H1 (cell line): ENCODE results near the gene AWAT2. TPM values are rescaled to one million over a fixed set of nuclear protein-coding genes. Genes with fewer than 3 reads are reported as not detected.

Experiments
- CTCF ChIA-PET: fragments of 300-600 bp; sonication (Branson Sonifier 250); formaldehyde crosslinking; loops from one replicate; lab custom pipeline; 2021; ENCODE audit not compliant: partially characterized antibody; lab: Charles Lee
- POLR2A ChIA-PET: fragments of 300-600 bp; sonication (Branson Sonifier 250); formaldehyde crosslinking; loops from one replicate; lab custom pipeline; 2021; ENCODE audit warnings: inconsistent platforms; ENCODE audit not compliant: partially characterized antibody; lab: Charles Lee
- DNase-seq, 2 experiments: peaks; one replicate each; pipeline versions ENCODE4 v3.0.0 to v3.0.0-alpha.2; 2010 to 2022; ENCODE audit warnings: low spot score in 2 of 2, low read depth in 1 of 2, mixed read lengths in 1 of 2
- FAIRE-seq: peaks from 2 replicates; lab custom pipeline; 2011; peaks lifted over from hg19 to GRCh38; lab: Jason Lieb, UNC
- H2AFZ ChIP-seq: 2 replicates; pipeline ENCODE4 v1.8.1; 2012; ENCODE audit warnings: low read length, inconsistent platforms
- H2AK5ac ChIP-seq: 2 replicates; pipeline ENCODE4 v1.6.1; 2013; ENCODE audit warnings: low read depth, low read length
- H2BK120ac ChIP-seq: replicated peaks from 2 replicates; pipeline ENCODE3; 2013; ENCODE audit warnings: low read depth, low read length, inconsistent platforms
- H2BK12ac ChIP-seq: 2 replicates; pipeline ENCODE4 v1.6.1; 2013; ENCODE audit warnings: low read depth, low read length
- H2BK15ac ChIP-seq: 2 replicates; pipeline ENCODE4 v1.6.1; 2013; ENCODE audit warnings: low read length
- H2BK20ac ChIP-seq: 2 replicates; pipeline ENCODE4 v1.6.1; 2013; ENCODE audit warnings: low read length
- H2BK5ac ChIP-seq: 2 replicates; pipeline ENCODE4 v1.6.1; 2013; ENCODE audit warnings: low read depth, low read length
- H3K14ac ChIP-seq: 2 replicates; pipeline ENCODE4 v1.6.1; 2013; ENCODE audit warnings: inconsistent platforms; ENCODE audit not compliant: insufficient read length
- H3K18ac ChIP-seq: 2 replicates; pipeline ENCODE4 v1.6.1; 2013; ENCODE audit warnings: low read length; ENCODE audit errors: extremely low read depth
- H3K23ac ChIP-seq: 2 replicates; pipeline ENCODE4 v1.6.1; 2013; ENCODE audit warnings: inconsistent platforms; ENCODE audit not compliant: insufficient read length
- H3K23me2 ChIP-seq: 2 replicates; pipeline ENCODE4 v1.6.1; 2013; ENCODE audit warnings: low read depth, low read length
- H3K27ac ChIP-seq: 2 replicates; pipeline ENCODE4 v1.6.1; 2011; ENCODE audit warnings: low read depth, low read length, inconsistent platforms
- H3K27me3 ChIP-seq, 4 experiments: replicated peaks in 1 of 4; 1 replicate in 1 of 4; 2 replicates in 3 of 4; pipeline versions ENCODE4 v1.6.1 to v1.8.1; 2011 to 2013; ENCODE audit warnings: low read length in 3 of 4, mild to moderate bottlenecking in 3 of 4, inconsistent platforms in 2 of 4, mixed read lengths in 2 of 4, moderate library complexity in 1 of 4; ENCODE audit not compliant: control insufficient read depth in 3 of 4, insufficient read depth in 3 of 4; ENCODE audit errors: extremely low read depth in 1 of 4
- H3K36me3 ChIP-seq, 4 experiments: 2 replicates each; pipeline versions ENCODE4 v1.6.1 to v1.8.1; 2011 to 2013; ENCODE audit warnings: mild to moderate bottlenecking in 4 of 4, low read length in 3 of 4, moderate library complexity in 2 of 4, control low read depth in 1 of 4, inconsistent platforms in 1 of 4; ENCODE audit not compliant: insufficient read depth in 4 of 4, control insufficient read depth in 2 of 4
- H3K4ac ChIP-seq: replicated peaks from 2 replicates; pipeline ENCODE3; 2013; ENCODE audit warnings: low read length, low read depth, mixed read lengths, inconsistent platforms; ENCODE audit not compliant: insufficient read length
- H3K4me1 ChIP-seq, 4 experiments: replicated peaks in 1 of 4; 1 replicate in 1 of 4; 2 replicates in 3 of 4; pipeline versions ENCODE4 v1.6.1 to v1.8.1; 2011 to 2013; ENCODE audit warnings: low read length in 3 of 4, inconsistent platforms in 2 of 4, mixed read lengths in 1 of 4; ENCODE audit not compliant: insufficient read depth in 4 of 4, control insufficient read depth in 3 of 4
- H3K4me2 ChIP-seq, 2 experiments: 2 replicates each; pipeline versions ENCODE4 v1.6.1 to v1.8.1; 2011 to 2013; ENCODE audit warnings: low read depth in 2 of 2, low read length in 2 of 2, control low read depth in 1 of 2, inconsistent platforms in 1 of 2, mild to moderate bottlenecking in 1 of 2; ENCODE audit not compliant: insufficient read depth in 1 of 2
- H3K4me3 ChIP-seq, 4 experiments: fragments of 200-600, 300-600 bp in 1 of 4; sonication (generic), shearing (Covaris generic), sonication (Bioruptor Twin) in 1 of 4; 2 replicates each; pipeline versions ENCODE4 v1.5.1 to v1.8.1; 2011 to 2016; ENCODE audit warnings: low read length in 4 of 4, low read depth in 3 of 4, control low read depth in 2 of 4, inconsistent platforms in 2 of 4, mild to moderate bottlenecking in 2 of 4, mixed read lengths in 1 of 4, moderate library complexity in 1 of 4; ENCODE audit not compliant: insufficient read depth in 2 of 4; ENCODE audit errors: extremely low read depth in 1 of 4
- H3K56ac ChIP-seq: replicated peaks from 2 replicates; pipeline ENCODE3; 2013; ENCODE audit warnings: low read depth, mild to moderate bottlenecking, mixed read lengths, low read length, inconsistent platforms; ENCODE audit not compliant: insufficient read length
- H3K79me1 ChIP-seq: 2 replicates; pipeline ENCODE4 v1.6.1; 2013; ENCODE audit warnings: low read depth, low read length, control low read depth
- H3K79me2 ChIP-seq, 2 experiments: 2 replicates each; pipeline versions ENCODE4 v1.6.1 to v1.8.1; 2012 to 2013; ENCODE audit warnings: low read length in 2 of 2, mild to moderate bottlenecking in 2 of 2, inconsistent platforms in 1 of 2; ENCODE audit not compliant: insufficient read depth in 2 of 2, control insufficient read depth in 1 of 2
- H3K9ac ChIP-seq, 4 experiments: replicated peaks in 1 of 4; 1 replicate in 1 of 4; 2 replicates in 3 of 4; pipeline versions ENCODE4 v1.6.1 to v1.8.1; 2011 to 2013; ENCODE audit warnings: low read depth in 3 of 4, low read length in 3 of 4, control low read depth in 2 of 4, mild to moderate bottlenecking in 2 of 4, moderate library complexity in 2 of 4, inconsistent platforms in 1 of 4; ENCODE audit errors: extremely low read depth in 1 of 4
- H3K9me3 ChIP-seq, 2 experiments: 2 replicates each; pipeline versions ENCODE4 v1.6.1 to v1.8.1; 2012 to 2013; ENCODE audit warnings: mild to moderate bottlenecking in 2 of 2, moderate library complexity in 2 of 2, control low read depth in 1 of 2, inconsistent platforms in 1 of 2, low read depth in 1 of 2, low read length in 1 of 2, mixed read lengths in 1 of 2; ENCODE audit not compliant: insufficient read depth in 2 of 2
- H4K20me1 ChIP-seq, 2 experiments: replicated peaks in 1 of 2; 2 replicates each; pipeline versions ENCODE3 to v1.8.1; 2011 to 2013; ENCODE audit warnings: inconsistent platforms in 2 of 2, low read length in 2 of 2, mild to moderate bottlenecking in 1 of 2; ENCODE audit not compliant: insufficient read depth in 2 of 2, control insufficient read depth in 1 of 2
- H4K5ac ChIP-seq: 2 replicates; pipeline ENCODE4 v1.6.1; 2013; ENCODE audit warnings: low read length, low read depth, mixed read lengths, inconsistent platforms; ENCODE audit not compliant: insufficient read length
- H4K8ac ChIP-seq: 2 replicates; pipeline ENCODE4 v1.8.0; 2013; ENCODE audit warnings: mild to moderate bottlenecking, moderate library complexity, low read length, inconsistent platforms; ENCODE audit not compliant: insufficient read depth; ENCODE audit errors: extremely low read depth
- H4K91ac ChIP-seq: replicated peaks from 2 replicates; pipeline ENCODE3; 2013; ENCODE audit warnings: low read length, mixed read lengths, inconsistent platforms; ENCODE audit not compliant: insufficient read length
- TBP ChIP-seq: IDR thresholded peaks from 2 replicates; pipeline ENCODE4 v1.6.1; 2011; ENCODE audit warnings: low read depth, low read length, improper control_type of control experiment
- WGBS, 2 experiments: shearing (Covaris generic) in 1 of 2; methylation state at CpG; one replicate each; pipeline versions ENCODE4 v1.1.6 to v1.1.7; 2013 to 2015; ENCODE audit warnings: low lambda C conversion rate in 2 of 2, mixed read lengths in 2 of 2, inconsistent platforms in 1 of 2, low coverage in 1 of 2, missing lambda C conversion rate in 1 of 2; ENCODE audit not compliant: insufficient replicate concordance in 2 of 2, insufficient coverage in 1 of 2, insufficient read length in 1 of 2; ENCODE audit errors: extremely low coverage in 1 of 2, missing lambda C conversion rate in 1 of 2; 5-methylcytosine and 5-hydroxymethylcytosine counted together
- microRNA-seq, 2 experiments: library from miRNA; unstranded; fragments of <30 nt; microRNA quantifications; one replicate each; pipeline versions ENCODE4 to v1.2.0, GENCODE V29; 2016 to 2020; ENCODE audit warnings: borderline microRNAs expressed in 2 of 2, borderline number of aligned reads in 2 of 2, borderline replicate concordance in 1 of 2
- polyA plus RNA-seq, 7 experiments: library from polyadenylated mRNA; depleted of rRNA in 3 of 7; stranded (reverse) in 5 of 7; unstranded in 2 of 7; fragments of >200 nt in 5 of 7; fragments of 200-250 nt in 2 of 7; gene quantifications; 1 replicate in 5 of 7; 2 replicates in 1 of 7; 4 replicates in 1 of 7; pipeline versions ENCODE4 v1.2.1 to v1.2.3, GENCODE V29; 2011 to 2013; ENCODE audit warnings: missing spikeins in 2 of 7, mixed read lengths in 2 of 7
- small RNA-seq: library from polyadenylated mRNA; stranded (forward); fragments of <200 nt; extraction: miRNeasy Mini kit (QIAGEN cat#:217004); gene quantifications from one replicate; pipeline ENCODE3, GENCODE V24; 2013; ENCODE audit not compliant: insufficient read depth
- total RNA-seq: library from RNA; stranded (reverse); fragmentation: NEBNext Ultra II Directional; extraction: Animal tissue kit (Norgen Biotek cat#: 25700); gene quantifications from 2 replicates; pipeline ENCODE4 v1.2.1, GENCODE V29; 2021

The AWAT2 gene
- total and polyA plus RNA-seq, 2 of the 8 experiments (the other 6 are each of a cell fraction or from before 2014, with no cell fraction given): not detected

DNA sequence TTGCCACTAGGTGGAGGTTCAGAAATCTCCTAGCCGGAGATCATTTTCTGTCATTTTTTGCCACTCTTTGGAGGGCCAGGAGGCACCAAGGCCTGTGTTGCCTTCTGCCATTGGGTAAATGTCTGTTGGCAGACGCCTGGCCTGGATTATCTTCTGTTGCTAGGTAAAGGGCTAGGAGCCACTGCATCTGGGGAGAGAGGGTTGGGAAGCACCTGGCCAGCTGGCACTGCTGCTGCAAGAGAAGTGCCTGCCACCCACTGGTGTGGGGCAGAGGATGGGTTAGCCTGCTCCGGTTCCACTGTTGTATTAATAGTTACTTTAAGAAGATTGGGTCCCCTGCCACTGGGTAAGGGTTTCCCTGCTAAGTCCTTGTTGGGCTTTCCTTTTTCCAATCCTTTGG lies 58.1 kb downstream of the AWAT2 start:
- no peak overlapping the region for H4K91ac ChIP-seq
- no peak overlapping the region for H4K8ac ChIP-seq
- no peak overlapping the region for H2BK15ac ChIP-seq
- no peak overlapping the region for H3K4me3 ChIP-seq
- no peak overlapping the region for H3K23ac ChIP-seq
- WGBS, 2 experiments: 96% methylated on average over 3 of the region's 3 CpGs; no CpG with 5 or more reads in 1 of the 2 experiments
- FAIRE-seq (no peak), DNase-seq (no peak)
- no peak overlapping the region for H3K9ac ChIP-seq
- no peaks in the 10 kb centered on the region for H3K36me3 ChIP-seq
- H3K56ac ChIP-seq: no peak overlapping the region
- no peak overlapping the region for H2BK120ac ChIP-seq
- no peak overlapping the region for H2AFZ ChIP-seq
- H3K18ac ChIP-seq: no peak overlapping the region
- no peaks in the 10 kb centered on the region for H3K9me3 ChIP-seq
- no peaks in the 10 kb centered on the region for H3K4me1 ChIP-seq
- no peak for TF ChIP-seq TBP
- no peak overlapping the region for H3K4ac ChIP-seq
- no peak overlapping the region for H2BK5ac ChIP-seq
- ChIA-PET POLR2A (no interaction called here), CTCF (interaction anchor here (0.6 to 2.7 kb wide), 5 partner anchors 12 to 549 kb away, joined by 3 to 7 read pairs (median 6); no protein-coding TSS in a partner anchor)
- no peak overlapping the region for H4K5ac ChIP-seq
- no peaks in the 10 kb centered on the region for H3K79me2 ChIP-seq
- no peaks in the 10 kb centered on the region for H3K23me2 ChIP-seq
- no peaks in the 10 kb centered on the region for H3K79me1 ChIP-seq
- no peak overlapping the region for H2BK20ac ChIP-seq
- H4K20me1 ChIP-seq: no peaks in the 10 kb centered on the region
- no peak overlapping the region for H2BK12ac ChIP-seq
- H3K4me2 ChIP-seq: no peak overlapping the region
- H3K27ac ChIP-seq: no peak overlapping the region
- H3K14ac ChIP-seq: no peak overlapping the region
- no peak overlapping the region for H2AK5ac ChIP-seq
- no peaks in the 10 kb centered on the region for H3K27me3 ChIP-seq

Small RNA genes lying within 50 kb of the gene (microRNA-seq; reads per million reads assigned to microRNA genes)
- gene MIR676: 4.1 to 6.0 reads per million in 2 experiments

Small RNA genes lying within 50 kb of the gene (small RNA-seq; reads per million reads assigned to genes)
- gene MIR676: 60.9 reads per million, percentile 97 among the genes with 10 or more reads in this experiment

Other genes starting within 250 kb of the AWAT2 start
- 0.17 TPM in 1 of 2 replicates, not detected in the other for gene OTUD6A, start 12.5 kb upstream of the AWAT2 start, total RNA-seq
- 0.09 and 0.27 TPM in 2 replicates for gene OTUD6A, start 12.5 kb upstream of the AWAT2 start, polyA plus RNA-seq (2011; rRNA removed)
- 40.5 and 45.4 TPM in 2 replicates for gene IGBP1, start 83.5 kb upstream of the AWAT2 start, total RNA-seq
- 28.0 and 41.3 TPM in 2 replicates for gene IGBP1, start 83.5 kb upstream of the AWAT2 start, polyA plus RNA-seq (2011; rRNA removed)
- not detected in 2 replicates for gene DGAT2L6, start 127.5 kb upstream of the AWAT2 start, total RNA-seq
- not detected in 2 replicates for gene DGAT2L6, start 127.5 kb upstream of the AWAT2 start, polyA plus RNA-seq (2011; rRNA removed)
- not detected in 2 replicates for gene AWAT1, start 184.7 kb upstream of the AWAT2 start, total RNA-seq
- gene AWAT1, start 184.7 kb upstream of the AWAT2 start, polyA plus RNA-seq (2011; rRNA removed): not detected in 2 replicates
- not detected in 2 replicates for gene P2RY4, start 210.3 kb upstream of the AWAT2 start, total RNA-seq
- gene P2RY4, start 210.3 kb upstream of the AWAT2 start, polyA plus RNA-seq (2011; rRNA removed): 0.38 and 0.55 TPM in 2 replicates
- gene ARR3, start 218.4 kb upstream of the AWAT2 start, total RNA-seq: not detected in 2 replicates
- not detected in 2 replicates for gene ARR3, start 218.4 kb upstream of the AWAT2 start, polyA plus RNA-seq (2011; rRNA removed)
- not detected in 2 replicates for gene RAB41, start 232.2 kb upstream of the AWAT2 start, total RNA-seq
- gene RAB41, start 232.2 kb upstream of the AWAT2 start, polyA plus RNA-seq (2011; rRNA removed): not detected in 2 replicates
- 29.1 and 31.5 TPM in 2 replicates for gene PDZD11, start 240.0 kb upstream of the AWAT2 start, total RNA-seq
- gene PDZD11, start 240.0 kb upstream of the AWAT2 start, polyA plus RNA-seq (2011; rRNA removed): 37.6 and 55.9 TPM in 2 replicates
- gene KIF4A, start 240.2 kb upstream of the AWAT2 start, total RNA-seq: 35.7 and 36.6 TPM in 2 replicates
- 8.4 and 10.9 TPM in 2 replicates for gene KIF4A, start 240.2 kb upstream of the AWAT2 start, polyA plus RNA-seq (2011; rRNA removed)